Suprapubic skin (tissue), 4 donors: ENCODE measurements around the gene GLG1.

Source experiments
- EP300 ChIP-seq: sonication (generic); formaldehyde crosslinking; IDR thresholded peaks from one replicate; pipeline ENCODE4 v1.6.1; 2017; ENCODE audit warnings: antibody characterized with exemption
- POLR2A ChIP-seq, 2 donors: fragments of 450-650 bp; IDR thresholded peaks; one replicate each; pipeline ENCODE4 v1.6.1; 2017; ENCODE audit warnings: antibody characterized with exemption in 2 of 2, mild to moderate bottlenecking in 2 of 2, moderate library complexity in 2 of 2
- POLR2AphosphoS5 ChIP-seq, 3 donors: sonication (generic); formaldehyde crosslinking; IDR thresholded peaks; one replicate each; pipeline ENCODE4 v1.6.1; 2017; ENCODE audit warnings: antibody characterized with exemption in 3 of 3
- TF ChIP-seq, protein P1 (sequence below), 2 donors: fragments of 200-600 bp in 1 of 2; fragments of 450-650 bp in 1 of 2; sonication (generic) in 1 of 2; IDR thresholded peaks; one replicate each; pipeline ENCODE4 v1.5.1; 2016 to 2019; ENCODE audit warnings: antibody characterized with exemption in 2 of 2, mild to moderate bottlenecking in 1 of 2, moderate library complexity in 1 of 2

GRCh38 chr16:74611721-74612120 lies 4.8 kb upstream of the GLG1 start:
- TF ChIP-seq, protein P1, sequence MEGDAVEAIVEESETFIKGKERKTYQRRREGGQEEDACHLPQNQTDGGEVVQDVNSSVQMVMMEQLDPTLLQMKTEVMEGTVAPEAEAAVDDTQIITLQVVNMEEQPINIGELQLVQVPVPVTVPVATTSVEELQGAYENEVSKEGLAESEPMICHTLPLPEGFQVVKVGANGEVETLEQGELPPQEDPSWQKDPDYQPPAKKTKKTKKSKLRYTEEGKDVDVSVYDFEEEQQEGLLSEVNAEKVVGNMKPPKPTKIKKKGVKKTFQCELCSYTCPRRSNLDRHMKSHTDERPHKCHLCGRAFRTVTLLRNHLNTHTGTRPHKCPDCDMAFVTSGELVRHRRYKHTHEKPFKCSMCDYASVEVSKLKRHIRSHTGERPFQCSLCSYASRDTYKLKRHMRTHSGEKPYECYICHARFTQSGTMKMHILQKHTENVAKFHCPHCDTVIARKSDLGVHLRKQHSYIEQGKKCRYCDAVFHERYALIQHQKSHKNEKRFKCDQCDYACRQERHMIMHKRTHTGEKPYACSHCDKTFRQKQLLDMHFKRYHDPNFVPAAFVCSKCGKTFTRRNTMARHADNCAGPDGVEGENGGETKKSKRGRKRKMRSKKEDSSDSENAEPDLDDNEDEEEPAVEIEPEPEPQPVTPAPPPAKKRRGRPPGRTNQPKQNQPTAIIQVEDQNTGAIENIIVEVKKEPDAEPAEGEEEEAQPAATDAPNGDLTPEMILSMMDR (IDR thresholded peaks at IDR 0.05), result no peak
- no peak for TF ChIP-seq POLR2AphosphoS5 (IDR thresholded peaks at IDR 0.05)
- no peak for TF ChIP-seq EP300
- no peak for TF ChIP-seq POLR2A (IDR thresholded peaks at IDR 0.05)
